ENCODE data around the gene SNRNP48. TPM values are rescaled to one million over a fixed set of nuclear protein-coding genes. Genes with fewer than 3 reads are reported as not detected.

Gene SNRNP48
- total RNA-seq, 4 donors from 2014 or later, result 7.9 to 12.4 (median 9.7) TPM

GRCh38 chr6:7562769-7563168 lies 27.2 kb upstream of the SNRNP48 start:
- 78% methylated on average over 4 of the region's 4 CpGs for WGBS
- Histone ChIP-seq H3K27ac (no peak overlapping the region), H3K4me1 (peaks cover 31% of the 10 kb centered on the region), H3K36me3 (peaks cover 67% of the 10 kb centered on the region), H3K27me3 (peaks cover 8% of the 10 kb centered on the region), H3K9me3 (no peaks in the 10 kb centered on the region), H3K4me3 (no peak overlapping the region)
- DNase-seq (ENCODE audit: low spot score in 2 of 2), result no peak
- TF ChIP-seq, protein P1, sequence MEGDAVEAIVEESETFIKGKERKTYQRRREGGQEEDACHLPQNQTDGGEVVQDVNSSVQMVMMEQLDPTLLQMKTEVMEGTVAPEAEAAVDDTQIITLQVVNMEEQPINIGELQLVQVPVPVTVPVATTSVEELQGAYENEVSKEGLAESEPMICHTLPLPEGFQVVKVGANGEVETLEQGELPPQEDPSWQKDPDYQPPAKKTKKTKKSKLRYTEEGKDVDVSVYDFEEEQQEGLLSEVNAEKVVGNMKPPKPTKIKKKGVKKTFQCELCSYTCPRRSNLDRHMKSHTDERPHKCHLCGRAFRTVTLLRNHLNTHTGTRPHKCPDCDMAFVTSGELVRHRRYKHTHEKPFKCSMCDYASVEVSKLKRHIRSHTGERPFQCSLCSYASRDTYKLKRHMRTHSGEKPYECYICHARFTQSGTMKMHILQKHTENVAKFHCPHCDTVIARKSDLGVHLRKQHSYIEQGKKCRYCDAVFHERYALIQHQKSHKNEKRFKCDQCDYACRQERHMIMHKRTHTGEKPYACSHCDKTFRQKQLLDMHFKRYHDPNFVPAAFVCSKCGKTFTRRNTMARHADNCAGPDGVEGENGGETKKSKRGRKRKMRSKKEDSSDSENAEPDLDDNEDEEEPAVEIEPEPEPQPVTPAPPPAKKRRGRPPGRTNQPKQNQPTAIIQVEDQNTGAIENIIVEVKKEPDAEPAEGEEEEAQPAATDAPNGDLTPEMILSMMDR (IDR thresholded peaks at IDR 0.05), result no peak
- TF ChIP-seq POLR2A (IDR thresholded peaks at IDR 0.05), result no peak
- TF ChIP-seq POLR2AphosphoS5 (IDR thresholded peaks at IDR 0.05), result no peak
- no peak for TF ChIP-seq EP300 (IDR thresholded peaks at IDR 0.05)

GRCh38 chr6:7566107-7566506 lies 23.9 kb upstream of the SNRNP48 start:
- peaks cover 4% of the 10 kb centered on the region for H3K27me3 ChIP-seq
- WGBS, result 96% methylated on average over 2 of the region's 2 CpGs
- no peak overlapping the region for H3K27ac ChIP-seq
- H3K4me1 ChIP-seq, result peaks cover 11% of the 10 kb centered on the region
- no peak for TF ChIP-seq POLR2AphosphoS5 (IDR thresholded peaks at IDR 0.05)
- TF ChIP-seq, protein P1 (IDR thresholded peaks at IDR 0.05), result no peak
- no peak for TF ChIP-seq EP300 (IDR thresholded peaks at IDR 0.05)
- TF ChIP-seq POLR2A (IDR thresholded peaks at IDR 0.05), result no peak
- no peaks in the 10 kb centered on the region for H3K9me3 ChIP-seq
- no peak overlapping the region for H3K4me3 ChIP-seq
- no peak for DNase-seq (ENCODE audit: low spot score in 2 of 2)
- H3K36me3 ChIP-seq, result peaks cover 78% of the 10 kb centered on the region

DNA sequence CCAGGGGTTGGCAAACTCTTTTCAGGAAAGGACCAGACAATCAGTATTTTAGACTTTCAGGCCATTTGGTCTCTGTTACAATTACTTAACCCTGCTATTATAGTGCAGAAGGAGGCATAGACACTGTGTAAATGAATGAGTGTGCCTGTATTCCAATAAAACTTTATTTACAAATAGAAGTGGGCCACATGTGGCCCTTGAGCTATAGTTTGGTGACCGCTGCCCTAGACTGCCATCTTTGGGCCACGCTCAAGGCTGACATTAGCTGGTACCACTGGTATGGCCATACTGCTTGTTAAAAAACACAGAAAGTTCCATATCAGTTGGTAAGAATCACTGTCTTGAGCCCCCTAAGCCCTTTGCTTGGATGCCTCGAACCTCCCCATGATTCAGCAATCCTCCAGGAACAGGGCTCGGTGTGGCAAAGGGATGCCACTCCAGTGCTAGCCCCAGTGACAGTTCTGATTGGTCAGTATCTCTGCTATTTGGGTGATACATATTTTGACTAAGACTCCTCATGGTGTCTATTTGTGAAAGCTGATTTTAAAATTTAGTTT lies 23.3 kb upstream of the SNRNP48 start:
- Histone ChIP-seq H3K27ac (no peak overlapping the region), H3K4me1 (peaks cover 7% of the 10 kb centered on the region), H3K27me3 (no peaks in the 10 kb centered on the region), H3K4me3 (no peak overlapping the region), H3K36me3 (peaks cover 83% of the 10 kb centered on the region), H3K9me3 (no peaks in the 10 kb centered on the region)
- DNase-seq (ENCODE audit: low spot score in 2 of 2), result no peak
- whole genome bisulfite sequencing, result 93% methylated on average over 4 of the region's 4 CpGs
- TF ChIP-seq POLR2A (IDR thresholded peaks at IDR 0.05), result no peak
- no peak for TF ChIP-seq EP300 (IDR thresholded peaks at IDR 0.05)
- TF ChIP-seq, protein P1 (IDR thresholded peaks at IDR 0.05), result no peak
- no peak for TF ChIP-seq POLR2AphosphoS5 (IDR thresholded peaks at IDR 0.05)

- WGBS, result 72% methylated on average over 3 of the region's 3 CpGs
- H3K27ac ChIP-seq, result no peak overlapping the region
Observed at GRCh38 chr6:7568021-7568420, 22.0 kb upstream of the SNRNP48 start.

DNA sequence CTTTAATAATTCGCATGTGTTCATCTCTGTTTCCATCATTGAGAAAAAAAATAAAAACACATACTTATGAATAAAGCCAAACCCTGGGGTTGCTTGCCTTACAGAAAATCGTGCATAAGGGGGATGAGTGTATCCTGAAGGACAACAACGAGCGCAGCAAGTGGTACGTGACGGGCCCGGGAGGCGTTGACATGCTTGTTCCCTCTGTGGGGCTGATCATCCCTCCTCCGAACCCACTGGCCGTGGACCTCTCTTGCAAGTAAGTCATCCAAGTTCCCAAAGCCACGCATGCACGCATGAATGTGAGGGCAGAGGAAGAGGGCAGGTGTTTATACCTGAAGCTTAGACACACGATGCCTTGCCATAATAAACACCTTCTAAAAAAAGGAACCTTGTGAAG lies 20.9 kb upstream of the SNRNP48 start:
- WGBS, result 90% methylated on average over 13 of the region's 13 CpGs
- no peak for TF ChIP-seq POLR2A (IDR thresholded peaks at IDR 0.05)
- no peak for TF ChIP-seq EP300 (IDR thresholded peaks at IDR 0.05)
- no peak for TF ChIP-seq POLR2AphosphoS5 (IDR thresholded peaks at IDR 0.05)
- TF ChIP-seq, protein P1 (IDR thresholded peaks at IDR 0.05), result no peak

More at GRCh38 chr6:7568021-7568420, 22.0 kb upstream of the SNRNP48 start:
- Histone ChIP-seq H3K27me3 (no peaks in the 10 kb centered on the region), H3K4me3 (no peak overlapping the region), H3K4me1 (no peaks in the 10 kb centered on the region), H3K9me3 (no peaks in the 10 kb centered on the region), H3K36me3 (peaks cover 91% of the 10 kb centered on the region)
- no peak for DNase-seq (ENCODE audit: low spot score in 2 of 2)
- TF ChIP-seq, protein P1 (IDR thresholded peaks at IDR 0.05), result no peak
- TF ChIP-seq POLR2AphosphoS5 (IDR thresholded peaks at IDR 0.05), result no peak
- TF ChIP-seq POLR2A (IDR thresholded peaks at IDR 0.05), result no peak
- no peak for TF ChIP-seq EP300 (IDR thresholded peaks at IDR 0.05)

More for the DNA sequence above, 20.9 kb upstream of the SNRNP48 start:
- Histone ChIP-seq H3K4me1 (no peaks in the 10 kb centered on the region), H3K4me3 (no peak overlapping the region), H3K9me3 (no peaks in the 10 kb centered on the region), H3K27me3 (no peaks in the 10 kb centered on the region), H3K27ac (no peak overlapping the region), H3K36me3 (peaks cover 91% of the 10 kb centered on the region)
- DNase-seq (ENCODE audit: low spot score in 2 of 2), result no peak
